HEK293 (cell line): ENCODE data around the gene DCUN1D5.

Experiments
- CTCF ChIA-PET: fragments of 350-600 bp; formaldehyde crosslinking; extraction: SDS; loops from one replicate; lab custom pipeline; 2021; ENCODE audit warnings: antibody characterized with exemption; lab: Yijun Ruan, JAX
- POLR2A ChIA-PET: fragments of 300-600 bp; formaldehyde crosslinking; extraction: SDS; loops from one replicate; lab custom pipeline; 2020; ENCODE audit warnings: antibody characterized with exemption, inconsistent platforms; lab: Yijun Ruan, JAX
- H3K27ac ChIP-seq: fragments of 200-500 bp; sonication (Bioruptor generic); 2 replicates; pipeline ENCODE4 v1.5.1; 2014; ENCODE audit warnings: low read depth, low read length, control low read depth, inconsistent platforms; ENCODE audit errors: extremely low read depth
- H3K36me3 ChIP-seq, 2 experiments: fragments of 200-500 bp in 1 of 2; sonication (Bioruptor generic) in 1 of 2; 1 replicate in 1 of 2; 2 replicates in 1 of 2; pipeline ENCODE4 v1.5.1; 2014 to 2017; ENCODE audit warnings: inconsistent platforms in 2 of 2, low read length in 2 of 2; ENCODE audit not compliant: control insufficient read depth in 2 of 2, insufficient read depth in 1 of 2
- H3K4me1 ChIP-seq: fragments of 200-500 bp; sonication (Bioruptor generic); 2 replicates; pipeline ENCODE4 v1.5.1; 2014; ENCODE audit warnings: mild to moderate bottlenecking, low read length, inconsistent platforms; ENCODE audit not compliant: control insufficient read depth, insufficient read depth
- H3K4me3 ChIP-seq: 2 replicates; pipeline ENCODE4 v1.5.1; 2011; ENCODE audit warnings: low read depth, mild to moderate bottlenecking, control low read depth, low read length, moderate library complexity
- H3K9me3 ChIP-seq: fragments of 200-500 bp; sonication (Bioruptor generic); 2 replicates; pipeline ENCODE4 v1.5.1; 2014; ENCODE audit warnings: low read depth, low read length, inconsistent platforms; ENCODE audit not compliant: control insufficient read depth, insufficient read depth
- AEBP2 ChIP-seq: fragments of 450-650 bp; formaldehyde crosslinking; IDR thresholded peaks from 2 replicates; pipeline ENCODE4 v1.5.1; 2016; ENCODE audit warnings: missing biosample characterization, missing genetic modification characterization, borderline replicate concordance
- BCL11A ChIP-seq: fragments of 450-650 bp; formaldehyde crosslinking; IDR thresholded peaks from 2 replicates; pipeline ENCODE4 v1.5.1; 2016; ENCODE audit warnings: low read depth, missing biosample characterization, missing genetic modification characterization
- IKZF3 ChIP-seq: fragments of 450-650 bp; IDR thresholded peaks from 2 replicates; pipeline ENCODE4 v1.5.0; 2018; ENCODE audit warnings: missing biosample characterization, mild to moderate bottlenecking, missing genetic modification characterization, moderate library complexity
- INSM2 ChIP-seq: fragments of 450-650 bp; formaldehyde crosslinking; IDR thresholded peaks from 2 replicates; pipeline ENCODE4 v1.5.1; 2016; ENCODE audit warnings: missing biosample characterization, missing genetic modification characterization
- KLF1 ChIP-seq: fragments of 450-650 bp; formaldehyde crosslinking; IDR thresholded peaks from 2 replicates; pipeline ENCODE4 v1.5.1; 2016; ENCODE audit warnings: missing biosample characterization, missing genetic modification characterization
- RBAK ChIP-seq: fragments of 450-650 bp; formaldehyde crosslinking; IDR thresholded peaks from 2 replicates; pipeline ENCODE4 v1.5.1; 2016; ENCODE audit warnings: missing biosample characterization, missing genetic modification characterization
- YY2 ChIP-seq: fragments of 450-650 bp; formaldehyde crosslinking; IDR thresholded peaks from 2 replicates; pipeline ENCODE4 v1.5.1; 2016; ENCODE audit warnings: missing biosample characterization, missing genetic modification characterization
- ZBTB20 ChIP-seq: fragments of 450-650 bp; formaldehyde crosslinking; IDR thresholded peaks from 2 replicates; pipeline ENCODE4 v1.5.1; 2016; ENCODE audit warnings: missing biosample characterization, missing genetic modification characterization
- ZBTB44 ChIP-seq: fragments of 450-650 bp; IDR thresholded peaks from 2 replicates; pipeline ENCODE4 v1.5.1; 2018; ENCODE audit warnings: missing biosample characterization, mild to moderate bottlenecking, missing genetic modification characterization
- ZEB2 ChIP-seq: fragments of 450-650 bp; formaldehyde crosslinking; IDR thresholded peaks from 2 replicates; pipeline ENCODE4 v1.5.1; 2016; ENCODE audit warnings: missing biosample characterization, missing genetic modification characterization
- ZNF140 ChIP-seq: fragments of 450-650 bp; formaldehyde crosslinking; IDR thresholded peaks from 2 replicates; pipeline ENCODE4 v1.5.1; 2016; ENCODE audit warnings: missing biosample characterization, missing genetic modification characterization
- ZNF146 ChIP-seq: fragments of 450-650 bp; formaldehyde crosslinking; IDR thresholded peaks from 2 replicates; pipeline ENCODE4 v1.5.1; 2016; ENCODE audit warnings: missing biosample characterization, missing genetic modification characterization
- ZNF157 ChIP-seq: fragments of 450-650 bp; formaldehyde crosslinking; IDR thresholded peaks from 2 replicates; pipeline ENCODE4 v1.5.1; 2016; ENCODE audit warnings: missing biosample characterization, missing genetic modification characterization
- ZNF175 ChIP-seq: fragments of 450-650 bp; formaldehyde crosslinking; IDR thresholded peaks from 2 replicates; pipeline ENCODE4 v1.5.1; 2016; ENCODE audit warnings: missing biosample characterization, missing genetic modification characterization
- ZNF248 ChIP-seq: fragments of 450-650 bp; formaldehyde crosslinking; IDR thresholded peaks from 2 replicates; pipeline ENCODE4 v1.5.1; 2017; ENCODE audit warnings: missing biosample characterization, missing genetic modification characterization
- ZNF324 ChIP-seq: fragments of 450-650 bp; formaldehyde crosslinking; IDR thresholded peaks from 2 replicates; pipeline ENCODE4 v1.5.1; 2016; ENCODE audit warnings: missing biosample characterization, missing genetic modification characterization
- ZNF394 ChIP-seq: fragments of 450-650 bp; formaldehyde crosslinking; IDR thresholded peaks from 2 replicates; pipeline ENCODE4 v1.5.1; 2016; ENCODE audit warnings: missing biosample characterization, missing genetic modification characterization, mild to moderate bottlenecking, moderate library complexity, borderline replicate concordance
- ZNF48 ChIP-seq: fragments of 450-650 bp; formaldehyde crosslinking; IDR thresholded peaks from 2 replicates; pipeline ENCODE4 v1.5.1; 2016; ENCODE audit warnings: missing biosample characterization, missing genetic modification characterization
- ZNF521 ChIP-seq: fragments of 450-650 bp; formaldehyde crosslinking; IDR thresholded peaks from 2 replicates; pipeline ENCODE4 v1.5.1; 2017; ENCODE audit warnings: missing biosample characterization, mild to moderate bottlenecking, missing genetic modification characterization
- ZNF76 ChIP-seq: fragments of 450-650 bp; formaldehyde crosslinking; IDR thresholded peaks from 2 replicates; pipeline ENCODE4; 2016; ENCODE audit warnings: low read depth, missing biosample characterization, missing genetic modification characterization, borderline replicate concordance
- ZSCAN23 ChIP-seq: fragments of 450-650 bp; formaldehyde crosslinking; IDR thresholded peaks from 2 replicates; pipeline ENCODE4 v1.5.1; 2016; ENCODE audit warnings: missing biosample characterization, missing genetic modification characterization

The DCUN1D5 gene

GRCh38 chr11:103079833-103080232 lies 12.1 kb downstream of the DCUN1D5 start:
- Histone ChIP-seq H3K9me3 (no peaks in the 10 kb centered on the region), H3K27ac (no peak overlapping the region), H3K4me3 (no peak overlapping the region), H3K4me1 (no peaks in the 10 kb centered on the region), H3K36me3 (peaks cover 26 to 89% of the 10 kb centered on the region in 2 experiments)
- TF ChIP-seq RBAK (tag by site-specific recombination), result no peak
- TF ChIP-seq ZNF248 (tag by site-specific recombination), result no peak
- no peak for TF ChIP-seq ZSCAN23
- TF ChIP-seq YY2, result no peak
- TF ChIP-seq ZNF521, result no peak
- no peak for TF ChIP-seq ZEB2
- no peak for TF ChIP-seq KLF1 (tag by site-specific recombination)
- TF ChIP-seq ZBTB44 (tag by site-specific recombination), result no peak
- no peak for TF ChIP-seq ZNF324 (tag by site-specific recombination)
- TF ChIP-seq ZNF394 (tag by site-specific recombination), result no peak
- no peak for TF ChIP-seq BCL11A (tag by site-specific recombination)
- TF ChIP-seq ZNF48 (tag by site-specific recombination), result no peak
- TF ChIP-seq ZNF76 (tag by site-specific recombination), result no peak
- no peak for TF ChIP-seq ZNF146 (tag by site-specific recombination)
- no peak for TF ChIP-seq ZNF175 (tag by site-specific recombination)
- TF ChIP-seq INSM2 (tag by site-specific recombination), result no peak
- ChIA-PET CTCF (no interaction called here), POLR2A (no interaction called here)

- Histone ChIP-seq H3K9me3 (no peaks in the 10 kb centered on the region), H3K4me1 (no peaks in the 10 kb centered on the region), H3K27ac (no peak overlapping the region), H3K36me3 (peaks cover 22 to 89% of the 10 kb centered on the region in 2 experiments), H3K4me3 (no peak overlapping the region)
- POLR2A ChIA-PET, result no interaction called here
- no peak for TF ChIP-seq ZNF140 (tag by site-specific recombination)
- no peak for TF ChIP-seq ZBTB20
- TF ChIP-seq IKZF3 (tag by site-specific recombination), result no peak
- no peak for TF ChIP-seq ZNF157
- TF ChIP-seq AEBP2 (tag by site-specific recombination), result no peak
- CTCF ChIA-PET, result no interaction called here
Observed at GRCh38 chr11:103078710-103079109, 13.2 kb downstream of the DCUN1D5 start.
